Measurements from ENCODE around the gene C16orf95.
"Not testable (repeated sequence)": the region's sequence is repeated elsewhere in the genome, so short reads cannot be mapped to it uniquely, and the experiment has no call there.

C16orf95 gene

DNA sequence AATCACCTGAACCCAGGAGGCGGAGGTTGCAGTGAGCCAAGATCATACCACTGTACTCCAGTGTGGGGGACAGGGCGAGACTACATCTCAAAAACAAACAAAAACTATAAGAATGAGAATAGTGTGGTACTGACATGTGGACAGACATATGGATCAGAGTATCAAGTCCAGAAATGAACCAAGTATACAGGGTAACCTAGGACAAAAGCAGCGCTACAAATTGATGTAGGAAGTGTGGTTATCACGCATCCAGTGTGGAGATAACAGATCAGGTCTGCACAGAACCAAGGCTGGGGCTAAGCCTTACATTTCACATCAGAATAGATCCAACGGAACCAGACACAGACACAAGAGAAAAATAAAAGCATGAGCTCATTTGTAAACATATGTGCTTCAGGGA, 23.0 kb upstream of the C16orf95 start:
- Histone ChIP-seq H3K9ac (ENCODE audit: insufficient read length, low read depth) (no peak overlapping the region), H3K9me3 (ENCODE audit: insufficient read depth, low read length) (no peaks in the 10 kb centered on the region), H3K27me3 (ENCODE audit: insufficient read depth, insufficient read length) (no peaks in the 10 kb centered on the region), H3K4me3 (ENCODE audit: insufficient read length, low read depth) (no peak overlapping the region), H3K36me3 (ENCODE audit: insufficient read depth, insufficient read length, low read length) (peaks cover 60% of the 10 kb centered on the region), H3K4me1 (ENCODE audit: insufficient read depth, insufficient read length) (peaks cover 6% of the 10 kb centered on the region)
- TF ChIP-seq SUZ12 (IDR thresholded peaks at IDR 0.05; ENCODE audit: extremely low read depth, insufficient read depth, insufficient read length) (no peak), ZNF274 (IDR thresholded peaks at IDR 0.05; ENCODE audit: low read depth, low read length) (no peak), YY1 (IDR thresholded peaks at IDR 0.05; ENCODE audit: insufficient read depth, insufficient read length) (no peak)
- no peak for DNase-seq (ENCODE audit: low read depth, low spot score)

DNA sequence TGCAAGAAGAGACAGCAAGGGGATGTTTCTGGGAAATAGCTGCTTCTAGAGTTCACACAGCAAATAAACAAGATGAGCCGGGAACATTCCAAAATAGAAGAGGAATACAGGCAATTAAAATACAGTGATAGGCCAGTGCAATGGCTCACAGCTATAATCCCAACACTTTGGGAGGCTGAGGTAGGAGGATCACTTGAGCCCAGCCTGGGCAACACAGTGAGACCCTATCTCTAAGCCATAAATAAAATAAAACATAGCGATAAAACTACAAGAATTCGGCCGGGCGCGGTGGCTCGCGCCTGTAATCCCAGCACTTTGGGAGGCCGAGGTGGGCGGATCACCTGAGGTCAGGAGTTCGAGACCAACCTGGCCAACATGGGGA, 22.5 kb upstream of the C16orf95 start:
- not testable (repeated sequence) for H3K9ac ChIP-seq (ENCODE audit: insufficient read length, low read depth); DNase-seq (ENCODE audit: low read depth, low spot score); H3K4me3 ChIP-seq (ENCODE audit: insufficient read length, low read depth); H3K27me3 ChIP-seq (ENCODE audit: insufficient read depth, insufficient read length); H3K9me3 ChIP-seq (ENCODE audit: insufficient read depth, low read length); H3K4me1 ChIP-seq (ENCODE audit: insufficient read depth, insufficient read length)
- H3K36me3 ChIP-seq (ENCODE audit: insufficient read depth, insufficient read length, low read length): peaks cover 65% of the 10 kb centered on the region

DNA sequence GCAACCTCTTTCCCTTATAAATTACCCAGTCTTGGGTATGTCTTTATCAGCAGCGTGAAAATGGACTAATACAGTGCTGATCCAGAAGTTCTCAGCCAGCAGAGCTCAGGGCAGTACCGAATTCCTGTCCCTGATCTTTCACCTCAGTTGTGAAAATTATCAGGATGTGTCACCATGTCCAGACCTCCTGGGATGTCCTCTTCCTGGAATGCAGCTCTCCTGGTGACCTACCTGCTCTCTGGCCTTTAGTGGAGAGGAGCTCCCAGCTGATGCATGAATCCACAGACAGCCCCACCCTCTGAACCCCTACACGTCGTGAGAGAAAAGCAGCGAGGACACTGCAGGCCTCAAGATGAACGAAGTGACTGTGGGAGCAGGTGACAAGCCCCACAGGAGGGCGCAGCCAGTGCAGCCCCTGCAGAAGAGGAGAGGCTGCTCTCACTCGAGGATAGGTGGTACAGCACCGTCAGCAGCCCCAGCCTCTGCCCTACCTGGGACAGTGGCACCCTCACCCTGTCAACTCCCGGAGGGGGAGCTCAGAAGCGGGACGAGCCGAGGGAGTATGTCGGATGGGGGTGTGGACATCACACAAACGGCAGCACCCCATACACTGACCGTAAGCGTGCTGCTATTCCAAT, 22.0 kb upstream of the C16orf95 start:
- H3K4me1 ChIP-seq (ENCODE audit: insufficient read depth, insufficient read length): peaks cover 6% of the 10 kb centered on the region
- H3K36me3 ChIP-seq (ENCODE audit: insufficient read depth, insufficient read length, low read length): peaks cover 69% of the 10 kb centered on the region
- TF ChIP-seq SUZ12 (IDR thresholded peaks at IDR 0.05; ENCODE audit: extremely low read depth, insufficient read depth, insufficient read length) (no peak), ZNF274 (IDR thresholded peaks at IDR 0.05; ENCODE audit: low read depth, low read length) (no peak), YY1 (IDR thresholded peaks at IDR 0.05; ENCODE audit: insufficient read depth, insufficient read length) (no peak)
- H3K27me3 ChIP-seq (ENCODE audit: insufficient read depth, insufficient read length): no peaks in the 10 kb centered on the region
- no peaks in the 10 kb centered on the region for H3K9me3 ChIP-seq (ENCODE audit: insufficient read depth, low read length)
- DNase-seq (ENCODE audit: low read depth, low spot score): no peak
- no peak overlapping the region for H3K9ac ChIP-seq (ENCODE audit: insufficient read length, low read depth)
- no peak overlapping the region for H3K4me3 ChIP-seq (ENCODE audit: insufficient read length, low read depth)

DNA sequence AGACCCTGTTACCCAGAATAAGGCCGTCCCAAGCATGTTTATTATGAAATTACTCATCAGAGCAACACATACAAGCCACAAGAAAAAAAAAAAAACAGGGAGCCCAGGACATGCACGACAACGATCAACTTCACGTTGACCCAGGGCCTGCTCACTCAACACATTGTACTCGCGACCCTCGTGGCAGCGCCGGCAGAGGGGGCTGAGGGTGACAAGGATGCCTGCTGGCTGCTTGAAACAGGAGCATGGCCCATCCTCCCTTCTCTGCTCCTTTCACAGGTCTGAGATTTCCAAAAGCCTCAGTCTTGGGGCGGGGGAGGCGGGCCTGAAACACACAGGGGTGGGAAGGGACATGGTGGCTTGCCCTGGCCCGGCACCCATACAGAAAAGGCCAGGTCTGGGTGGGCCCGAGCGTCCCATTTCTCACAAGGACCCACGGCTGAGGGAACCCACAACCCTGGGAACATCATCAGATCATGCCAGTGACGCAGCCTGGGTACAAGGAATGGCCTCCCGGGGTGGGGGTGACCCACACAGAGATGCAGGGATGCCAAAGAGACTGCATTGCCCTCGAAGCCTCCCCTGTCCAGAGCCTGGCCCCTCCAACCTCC, 21.1 kb upstream of the C16orf95 start:
- H3K27me3 ChIP-seq (ENCODE audit: insufficient read depth, insufficient read length): no peaks in the 10 kb centered on the region
- H3K9ac ChIP-seq (ENCODE audit: insufficient read length, low read depth): no peak overlapping the region
- peaks cover 1% of the 10 kb centered on the region for H3K4me1 ChIP-seq (ENCODE audit: insufficient read depth, insufficient read length)
- TF ChIP-seq YY1 (IDR thresholded peaks at IDR 0.05; ENCODE audit: insufficient read depth, insufficient read length): no peak
- no peak for TF ChIP-seq ZNF274 (IDR thresholded peaks at IDR 0.05; ENCODE audit: low read depth, low read length)
- no peak for TF ChIP-seq SUZ12 (IDR thresholded peaks at IDR 0.05; ENCODE audit: extremely low read depth, insufficient read depth, insufficient read length)
- H3K4me3 ChIP-seq (ENCODE audit: insufficient read length, low read depth): no peak overlapping the region
- DNase-seq (ENCODE audit: low read depth, low spot score): no peak
- peaks cover 69% of the 10 kb centered on the region for H3K36me3 ChIP-seq (ENCODE audit: insufficient read depth, insufficient read length, low read length)
- H3K9me3 ChIP-seq (ENCODE audit: insufficient read depth, low read length): no peaks in the 10 kb centered on the region

DNA sequence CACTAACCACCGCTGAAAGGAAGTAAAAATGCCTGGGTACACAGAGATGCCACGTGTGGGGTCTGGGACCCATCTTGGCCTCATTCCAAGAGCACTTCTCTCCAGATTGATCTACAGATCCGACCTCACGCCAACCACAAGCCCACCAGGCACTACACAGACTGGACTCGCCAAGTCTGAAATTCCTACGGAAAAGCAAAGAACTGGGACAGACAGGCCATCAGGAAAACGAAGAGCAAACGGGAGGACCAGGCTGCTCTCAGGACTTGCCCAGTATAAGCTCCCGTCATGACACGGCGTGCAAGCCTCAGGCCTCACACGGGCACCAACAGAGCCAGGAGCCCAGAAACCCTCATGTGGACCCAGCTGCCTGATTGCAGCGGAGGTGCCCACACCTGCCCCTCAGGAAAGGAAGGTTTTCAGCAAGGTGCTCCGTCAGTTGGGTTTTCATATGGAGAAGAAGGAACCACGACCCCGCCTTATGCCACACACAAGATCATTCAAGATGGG, 20.1 kb upstream of the C16orf95 start:
- no peak overlapping the region for H3K4me3 ChIP-seq (ENCODE audit: insufficient read length, low read depth)
- H3K36me3 ChIP-seq (ENCODE audit: insufficient read depth, insufficient read length, low read length): peaks cover 68% of the 10 kb centered on the region
- H3K27me3 ChIP-seq (ENCODE audit: insufficient read depth, insufficient read length): no peaks in the 10 kb centered on the region
- H3K9me3 ChIP-seq (ENCODE audit: insufficient read depth, low read length): no peaks in the 10 kb centered on the region
- no peak for DNase-seq (ENCODE audit: low read depth, low spot score)
- no peak overlapping the region for H3K9ac ChIP-seq (ENCODE audit: insufficient read length, low read depth)
- peaks cover 1% of the 10 kb centered on the region for H3K4me1 ChIP-seq (ENCODE audit: insufficient read depth, insufficient read length)
- TF ChIP-seq ZNF274 (IDR thresholded peaks at IDR 0.05; ENCODE audit: low read depth, low read length) (no peak), SUZ12 (IDR thresholded peaks at IDR 0.05; ENCODE audit: extremely low read depth, insufficient read depth, insufficient read length) (no peak), YY1 (IDR thresholded peaks at IDR 0.05; ENCODE audit: insufficient read depth, insufficient read length) (no peak)

DNA sequence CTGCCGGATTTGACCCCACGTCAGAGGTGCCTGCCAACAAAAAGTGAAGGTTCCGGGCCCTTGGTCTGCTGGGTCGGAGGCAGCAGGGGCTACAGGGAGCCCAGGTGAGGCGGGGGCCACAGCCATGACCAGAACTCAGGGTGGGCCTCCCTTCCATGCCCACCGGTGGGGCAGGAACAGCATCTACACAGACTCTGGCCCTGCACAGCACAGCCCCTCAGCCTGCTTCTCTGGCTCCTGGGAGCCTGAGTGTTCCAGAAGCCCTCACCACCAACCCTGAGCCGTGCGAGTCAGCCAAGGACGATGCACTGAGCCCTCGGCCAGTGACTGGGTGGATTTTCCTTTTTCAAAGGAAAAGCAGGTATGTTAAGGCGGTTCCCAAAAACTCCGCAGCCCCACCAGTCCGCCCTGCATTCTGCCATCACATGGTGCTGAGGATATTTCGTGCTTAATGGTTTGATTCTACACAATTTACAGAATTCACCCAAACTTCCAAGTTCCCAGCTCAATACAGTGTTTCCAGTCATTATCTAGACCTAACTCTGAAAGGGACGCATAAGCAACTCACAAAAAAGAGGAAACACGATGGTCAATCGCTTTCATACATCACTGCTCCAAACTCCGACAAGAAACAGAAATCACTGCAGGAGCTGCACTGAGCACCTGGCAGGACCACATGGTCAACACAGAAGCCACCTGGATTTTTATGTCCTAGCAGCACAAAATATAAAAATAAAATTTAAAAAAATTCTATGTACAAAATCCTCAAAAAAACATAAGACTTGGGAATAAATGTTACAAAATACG, 19.4 kb upstream of the C16orf95 start:
- TF ChIP-seq SUZ12 (IDR thresholded peaks at IDR 0.05; ENCODE audit: extremely low read depth, insufficient read depth, insufficient read length): no peak
- no peak for TF ChIP-seq ZNF274 (IDR thresholded peaks at IDR 0.05; ENCODE audit: low read depth, low read length)
- TF ChIP-seq YY1 (IDR thresholded peaks at IDR 0.05; ENCODE audit: insufficient read depth, insufficient read length): no peak
- H3K9me3 ChIP-seq (ENCODE audit: insufficient read depth, low read length): no peaks in the 10 kb centered on the region
- no peak overlapping the region for H3K4me3 ChIP-seq (ENCODE audit: insufficient read length, low read depth)
- peaks cover 66% of the 10 kb centered on the region for H3K36me3 ChIP-seq (ENCODE audit: insufficient read depth, insufficient read length, low read length)
- no peak for DNase-seq (ENCODE audit: low read depth, low spot score)
- peak overlapping the region; percentile 32 for H3K9ac ChIP-seq (ENCODE audit: insufficient read length, low read depth)
- peaks cover 3% of the 10 kb centered on the region for H3K4me1 ChIP-seq (ENCODE audit: insufficient read depth, insufficient read length)
- H3K27me3 ChIP-seq (ENCODE audit: insufficient read depth, insufficient read length): no peaks in the 10 kb centered on the region

Data from NT2/D1 (cell line).